HCT116 (cell line): Measurements from ENCODE around the gene GXYLT2.

Experiments
- EZH2 ChIP-seq: fragments of 200-600 bp; sonication (generic); IDR thresholded peaks from 2 replicates; pipeline ENCODE4 v1.6.1; 2017; ENCODE audit warnings: antibody characterized with exemption, mixed run types
- POLR2A ChIP-seq: IDR thresholded peaks from 2 replicates; pipeline ENCODE4 v1.7.0; 2011; ENCODE audit warnings: borderline replicate concordance; ENCODE audit not compliant: insufficient read depth, insufficient read length; ENCODE audit errors: extremely low read depth
- SP1 ChIP-seq: IDR thresholded peaks from 2 replicates; pipeline ENCODE4 v1.6.1; 2012; ENCODE audit warnings: low read depth
- TF ChIP-seq, protein P1 (sequence below), 3 experiments: fragments of 200-600 bp in 1 of 3; sonication (generic) in 1 of 3; IDR thresholded peaks in 2 of 3; conservative IDR thresholded peaks in 1 of 3; 2 replicates each; pipeline ENCODE4 v1.5.1; 2012 to 2017; ENCODE audit warnings: low read depth in 2 of 3, low read length in 2 of 3, antibody characterized with exemption in 1 of 3, borderline replicate concordance in 1 of 3, control low read depth in 1 of 3, mild to moderate bottlenecking in 1 of 3, mixed read lengths in 1 of 3, mixed run types in 1 of 3, moderate library complexity in 1 of 3; ENCODE audit not compliant: insufficient read depth in 1 of 3

DNA sequence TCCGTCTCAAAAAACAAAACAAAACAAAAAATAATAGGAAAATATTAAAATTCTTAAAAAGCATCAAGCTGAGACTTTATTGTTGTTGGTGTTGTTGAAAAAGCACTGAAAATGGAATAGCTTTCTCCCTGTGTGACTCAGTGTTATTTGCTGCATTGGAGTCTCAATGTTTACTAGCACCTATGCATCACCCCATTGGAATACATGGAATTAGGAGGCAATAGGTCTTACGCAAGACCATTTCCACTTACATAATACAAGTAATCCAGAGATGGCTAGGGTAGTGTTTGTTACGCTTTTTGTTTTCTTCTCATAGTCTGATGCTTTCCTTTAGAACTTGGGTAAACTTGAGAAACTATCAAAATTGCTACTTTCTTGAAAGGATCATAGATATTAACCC, 15.2 kb downstream of the GXYLT2 start:
- no peak; the same call in 1 of the 2 replicates for TF ChIP-seq SP1
- TF ChIP-seq, protein P1, sequence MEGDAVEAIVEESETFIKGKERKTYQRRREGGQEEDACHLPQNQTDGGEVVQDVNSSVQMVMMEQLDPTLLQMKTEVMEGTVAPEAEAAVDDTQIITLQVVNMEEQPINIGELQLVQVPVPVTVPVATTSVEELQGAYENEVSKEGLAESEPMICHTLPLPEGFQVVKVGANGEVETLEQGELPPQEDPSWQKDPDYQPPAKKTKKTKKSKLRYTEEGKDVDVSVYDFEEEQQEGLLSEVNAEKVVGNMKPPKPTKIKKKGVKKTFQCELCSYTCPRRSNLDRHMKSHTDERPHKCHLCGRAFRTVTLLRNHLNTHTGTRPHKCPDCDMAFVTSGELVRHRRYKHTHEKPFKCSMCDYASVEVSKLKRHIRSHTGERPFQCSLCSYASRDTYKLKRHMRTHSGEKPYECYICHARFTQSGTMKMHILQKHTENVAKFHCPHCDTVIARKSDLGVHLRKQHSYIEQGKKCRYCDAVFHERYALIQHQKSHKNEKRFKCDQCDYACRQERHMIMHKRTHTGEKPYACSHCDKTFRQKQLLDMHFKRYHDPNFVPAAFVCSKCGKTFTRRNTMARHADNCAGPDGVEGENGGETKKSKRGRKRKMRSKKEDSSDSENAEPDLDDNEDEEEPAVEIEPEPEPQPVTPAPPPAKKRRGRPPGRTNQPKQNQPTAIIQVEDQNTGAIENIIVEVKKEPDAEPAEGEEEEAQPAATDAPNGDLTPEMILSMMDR (IDR thresholded peaks at IDR 0.05 in 2 of 3, conservative IDR thresholded peaks at IDR 0.05 in 1 of 3; ENCODE audit: borderline replicate concordance in 1 of 3, insufficient read depth in 1 of 3, low read depth in 2 of 3, low read length in 2 of 3) = no peak
- TF ChIP-seq POLR2A = no peak
- TF ChIP-seq EZH2 = no peak
